DMS53 treated with DMSO at 0.1 percent for 48 hours (cell line): ENCODE results near the gene GPR108.
"Not testable (repeated sequence)": the region's sequence is repeated elsewhere in the genome, so short reads cannot be mapped to it uniquely, and the experiment has no call there.

Source experiments
- DNase-seq: peaks from one replicate; lab custom pipeline; 2025; ENCODE audit not compliant: unreplicated experiment; lab: John Stamatoyannopoulos, UW

The GPR108 gene

DNA sequence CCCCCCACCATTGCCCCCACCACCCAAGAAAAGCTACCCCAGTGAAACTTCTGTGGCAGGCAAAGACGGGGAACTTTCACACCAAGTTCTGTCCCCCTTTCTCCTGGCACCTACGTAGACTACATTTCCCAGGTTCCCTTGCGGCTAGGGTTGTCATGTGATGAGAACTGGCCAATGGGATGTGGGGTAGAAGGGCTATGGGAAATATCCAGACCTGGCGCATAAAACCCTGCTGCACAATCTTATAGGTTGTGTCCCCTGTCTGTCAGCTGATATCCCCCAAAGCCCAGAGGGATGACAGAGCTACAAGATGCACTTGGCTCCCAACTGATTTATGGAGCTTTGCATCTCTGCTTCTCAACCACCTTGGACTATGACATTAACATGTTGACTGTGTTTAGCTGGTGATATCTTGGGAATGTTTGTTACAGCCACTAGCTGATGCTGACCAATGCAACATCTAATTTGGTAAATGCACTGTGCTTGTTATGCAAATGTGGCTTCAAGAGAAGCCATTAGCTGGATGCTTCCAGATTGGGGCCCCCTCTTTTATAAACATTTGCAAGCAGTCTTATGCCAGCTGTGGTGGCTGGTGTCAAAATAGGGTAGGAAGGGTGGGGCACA is 23.8 kb upstream of the GPR108 start:
- DNase-seq, result no peak

DNA sequence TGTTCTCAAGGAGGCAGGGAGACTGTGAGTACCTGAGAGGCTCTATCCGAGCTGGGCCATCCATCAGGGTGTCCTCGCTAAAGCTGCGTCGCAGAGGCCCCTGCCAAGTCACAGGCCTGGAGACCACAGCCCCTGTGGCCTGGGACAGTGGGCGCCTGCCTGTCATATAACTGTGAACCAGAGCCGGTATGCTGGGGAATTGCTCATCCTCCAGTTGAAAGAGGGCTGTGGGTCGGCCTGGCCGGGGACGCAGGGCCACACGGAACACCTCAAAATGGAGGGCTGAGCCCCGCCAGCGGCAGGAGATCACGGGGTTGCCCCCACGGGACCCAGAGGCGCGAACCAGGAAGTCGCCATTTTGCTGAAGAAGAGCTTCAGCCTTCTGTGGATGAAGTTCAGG is 23.2 kb upstream of the GPR108 start:
- DNase-seq, result no peak

DNA sequence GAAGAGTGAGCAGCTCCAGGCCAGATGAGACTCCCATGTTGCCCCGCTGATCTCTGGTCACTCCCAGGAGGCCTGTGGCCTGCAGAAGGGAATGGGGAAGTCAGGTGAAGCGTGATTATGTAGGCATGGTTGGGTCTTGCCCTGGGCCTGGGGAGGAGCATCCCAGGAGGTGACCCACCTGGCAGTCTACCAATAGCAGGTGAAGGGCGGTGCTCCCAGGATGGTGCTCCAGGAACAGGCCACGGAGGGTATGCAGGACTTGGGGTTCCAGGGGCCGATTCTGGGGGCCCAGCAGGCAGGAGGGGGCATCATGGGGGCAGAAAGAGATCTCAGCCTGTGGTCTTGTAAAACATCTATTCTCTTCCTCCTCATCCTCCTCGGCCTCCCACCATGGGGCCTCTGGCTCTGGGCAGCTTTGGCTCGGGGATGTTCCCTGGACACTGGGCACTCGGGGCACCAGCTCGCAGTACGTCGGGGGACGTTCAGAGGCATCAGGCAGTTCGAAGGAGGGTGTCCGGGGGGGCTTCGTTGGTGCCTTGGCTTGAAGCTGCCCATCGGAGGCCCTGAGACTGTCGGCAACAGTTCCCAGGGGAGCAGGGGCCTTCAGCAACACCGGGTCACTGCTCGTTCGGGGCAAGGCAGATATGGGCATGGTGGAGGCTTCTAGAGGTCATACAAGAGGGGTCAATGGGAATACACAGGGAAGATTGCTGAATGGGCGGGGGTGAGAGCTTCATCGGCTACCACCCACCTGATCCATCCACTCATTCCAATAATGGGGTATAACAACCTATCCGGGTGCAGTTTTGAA is 17.5 kb upstream of the GPR108 start:
- DNase-seq, result no peak

DNA sequence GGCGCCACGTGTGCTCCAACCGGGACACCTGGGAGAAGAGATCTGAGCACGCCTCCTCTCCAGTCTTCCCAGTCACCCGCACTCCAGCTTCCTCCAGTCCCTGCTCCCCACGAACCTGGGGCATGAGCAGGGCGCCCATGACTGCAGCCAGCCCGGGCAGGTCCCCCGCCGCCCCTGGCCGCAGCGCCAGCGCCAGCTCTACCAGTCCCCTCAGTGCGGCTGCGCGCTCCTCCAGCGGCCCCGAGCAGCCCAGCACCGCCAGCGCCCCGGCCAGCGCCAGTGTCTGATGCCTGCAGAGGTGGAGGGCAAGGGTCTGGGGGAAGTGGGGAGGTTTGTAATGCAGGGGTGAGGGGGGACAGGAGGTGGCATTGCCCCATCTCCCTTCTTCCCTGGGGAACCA is 16.8 kb upstream of the GPR108 start:
- no peak for DNase-seq

DNA sequence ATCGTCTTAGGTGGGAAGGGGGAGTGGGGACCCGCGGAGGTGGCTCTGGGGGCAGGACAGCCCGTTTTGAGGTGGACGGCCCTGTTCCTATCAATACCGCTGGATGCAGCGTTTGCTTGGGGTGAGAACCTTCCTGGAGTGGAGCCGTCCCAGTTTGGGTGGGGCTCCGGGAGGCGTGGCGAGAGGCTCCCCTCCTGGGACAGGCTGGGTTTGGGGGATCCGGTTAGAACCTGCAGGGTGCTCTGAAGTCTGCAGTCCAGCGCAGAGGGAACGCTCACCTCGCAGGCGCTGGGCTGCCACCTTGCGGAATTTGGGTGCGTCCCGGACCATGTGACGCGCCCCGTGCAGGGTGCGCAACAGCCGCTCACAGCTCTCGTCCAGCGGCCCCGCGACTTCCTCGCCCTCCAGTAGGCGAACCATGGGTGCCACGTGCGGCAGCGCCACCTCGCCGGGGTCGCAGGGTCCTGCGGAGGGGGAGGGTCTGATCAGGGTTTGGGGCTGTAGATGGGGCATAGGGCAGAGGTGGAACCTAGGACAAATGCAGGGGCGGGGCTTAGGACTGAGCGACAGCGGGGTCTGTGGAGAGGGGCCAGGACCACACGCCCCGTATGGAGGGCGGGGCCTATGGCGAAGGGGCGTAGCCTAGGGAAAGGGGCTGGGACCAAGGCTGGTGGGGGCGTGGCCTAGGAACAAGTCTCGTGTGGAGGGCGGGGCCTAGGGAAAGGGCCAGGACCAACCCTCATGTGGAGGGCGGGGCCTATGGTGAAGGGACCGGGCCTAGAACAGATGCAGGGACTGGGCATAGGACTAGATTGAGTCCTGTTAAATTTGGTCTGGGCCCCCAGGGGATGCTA is 16.0 kb upstream of the GPR108 start:
- DNase-seq, result no peak

DNA sequence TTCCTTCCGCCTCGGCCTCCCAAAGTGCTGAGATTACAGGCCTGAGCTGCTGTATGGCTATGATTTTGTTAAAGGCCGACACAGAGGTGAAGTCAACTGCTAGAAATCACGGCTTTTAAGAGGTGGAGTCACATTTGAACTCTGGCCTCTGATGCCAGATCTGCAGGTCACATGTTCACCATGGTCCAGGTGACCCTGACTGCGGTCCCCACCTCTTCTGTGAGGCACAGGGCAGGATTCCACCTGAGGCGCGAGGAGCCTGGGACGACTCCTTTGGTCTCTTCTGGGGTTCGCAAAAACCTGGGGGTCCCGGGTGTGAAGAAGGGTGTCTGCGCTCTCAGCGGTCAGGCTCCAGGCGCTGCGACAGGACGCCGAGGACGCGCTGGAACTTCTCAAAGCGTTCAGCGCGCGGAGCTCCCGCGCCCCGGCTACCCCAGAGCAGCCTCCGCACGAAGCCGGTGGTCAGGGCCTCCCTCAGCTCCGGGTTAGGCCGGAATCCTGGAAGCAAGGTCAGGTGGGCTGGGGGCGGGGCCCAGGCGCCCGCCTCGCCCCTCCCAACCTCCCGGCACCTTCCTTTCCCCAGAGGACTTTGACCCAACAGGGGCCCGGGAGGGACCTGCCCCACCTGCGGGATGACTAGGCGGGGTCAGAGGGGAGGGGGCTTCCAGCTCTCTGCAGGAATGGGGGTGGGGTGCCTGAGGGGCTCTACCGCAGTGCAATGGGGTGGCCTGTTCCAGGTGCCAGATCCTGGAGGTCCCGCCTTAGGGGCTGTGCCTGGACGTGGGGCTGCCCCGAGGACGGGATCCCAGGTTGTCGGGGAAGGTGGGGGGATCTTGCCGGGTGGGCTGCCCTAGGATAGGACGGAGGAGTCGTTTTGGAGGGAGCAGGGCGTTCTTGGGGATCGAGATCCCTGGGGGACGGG is 15.1 kb upstream of the GPR108 start:
- DNase-seq, result no peak

DNA sequence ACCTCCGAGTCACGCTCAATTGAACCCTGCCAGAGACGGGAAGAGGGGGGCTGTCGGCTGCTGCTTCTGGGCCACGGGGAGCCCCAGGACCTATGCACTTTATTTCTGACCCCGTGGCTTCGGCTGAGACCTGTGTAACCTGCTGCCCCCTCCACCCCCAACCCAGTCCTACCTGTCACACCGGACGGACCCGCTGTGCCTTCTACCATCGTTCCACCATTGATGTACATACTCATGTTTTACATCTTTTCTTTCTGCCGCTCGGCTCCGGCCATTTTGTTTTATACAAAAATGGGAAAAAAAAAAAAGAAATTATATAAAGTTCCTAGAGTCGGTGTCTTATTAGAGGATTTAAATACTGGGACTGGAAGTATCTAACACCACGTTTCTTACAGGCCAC is 13.8 kb upstream of the GPR108 start:
- no peak for DNase-seq

DNA sequence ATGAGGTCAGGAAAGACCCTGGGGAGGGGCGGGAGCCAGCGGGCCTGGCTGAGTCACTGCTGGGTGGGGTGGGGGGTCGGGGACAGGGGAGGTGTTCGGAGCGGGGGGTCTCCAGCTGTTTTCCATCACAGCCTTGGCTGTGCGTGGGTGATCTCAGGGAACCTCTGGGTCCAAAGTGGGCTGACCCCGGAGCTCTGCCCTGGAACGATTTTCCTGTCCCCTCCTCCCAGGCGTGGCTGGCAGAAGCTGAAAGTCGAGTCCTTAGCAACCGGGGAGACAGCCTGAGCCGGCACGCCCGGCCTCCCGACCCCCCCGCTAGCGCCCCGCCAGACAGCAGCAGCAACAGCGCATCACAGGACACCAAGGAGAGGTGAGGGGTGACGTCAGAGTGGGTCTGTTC is 12.7 kb upstream of the GPR108 start:
- no peak for DNase-seq

DNA sequence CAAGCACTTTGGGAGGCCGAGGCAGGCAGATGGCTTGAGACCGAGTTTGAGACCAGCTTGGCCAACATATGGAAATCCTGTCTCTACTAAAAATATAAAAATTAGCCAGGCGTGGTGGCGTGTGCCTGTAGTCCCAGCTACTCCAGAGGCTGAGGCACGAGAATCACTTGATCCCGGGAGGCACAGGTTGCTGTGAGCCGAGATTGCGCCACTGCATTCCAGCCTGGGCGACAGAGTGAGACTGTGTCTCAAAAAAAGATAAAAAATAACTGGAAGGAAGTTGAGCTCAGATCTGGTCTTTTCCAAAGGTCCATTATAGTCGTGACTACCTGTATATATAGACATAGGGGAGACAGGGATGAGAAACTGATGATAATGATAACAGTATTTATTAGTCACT is 11.2 kb upstream of the GPR108 start:
- not testable (repeated sequence) for DNase-seq

DNA sequence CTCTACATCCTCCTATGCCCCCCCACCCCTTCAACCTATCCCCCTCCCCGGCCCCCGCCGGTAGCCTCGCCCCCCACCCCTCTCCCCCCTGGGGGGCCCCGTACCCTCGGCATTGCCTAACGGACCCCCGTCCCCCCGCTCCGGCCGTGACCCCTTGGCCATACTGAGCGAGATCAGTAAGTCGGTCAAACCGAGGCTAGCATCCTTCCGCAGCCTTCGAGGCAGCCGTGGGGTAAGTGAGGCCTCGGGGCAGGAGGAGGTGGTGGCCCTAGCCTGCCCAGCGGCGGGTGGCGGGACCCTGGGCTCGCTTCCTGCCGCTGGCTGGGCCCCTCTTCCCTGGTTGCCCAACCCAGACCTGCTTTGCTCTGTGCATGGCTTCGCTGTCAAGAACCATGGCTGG is 8.6 kb upstream of the GPR108 start:
- no peak for DNase-seq

DNA sequence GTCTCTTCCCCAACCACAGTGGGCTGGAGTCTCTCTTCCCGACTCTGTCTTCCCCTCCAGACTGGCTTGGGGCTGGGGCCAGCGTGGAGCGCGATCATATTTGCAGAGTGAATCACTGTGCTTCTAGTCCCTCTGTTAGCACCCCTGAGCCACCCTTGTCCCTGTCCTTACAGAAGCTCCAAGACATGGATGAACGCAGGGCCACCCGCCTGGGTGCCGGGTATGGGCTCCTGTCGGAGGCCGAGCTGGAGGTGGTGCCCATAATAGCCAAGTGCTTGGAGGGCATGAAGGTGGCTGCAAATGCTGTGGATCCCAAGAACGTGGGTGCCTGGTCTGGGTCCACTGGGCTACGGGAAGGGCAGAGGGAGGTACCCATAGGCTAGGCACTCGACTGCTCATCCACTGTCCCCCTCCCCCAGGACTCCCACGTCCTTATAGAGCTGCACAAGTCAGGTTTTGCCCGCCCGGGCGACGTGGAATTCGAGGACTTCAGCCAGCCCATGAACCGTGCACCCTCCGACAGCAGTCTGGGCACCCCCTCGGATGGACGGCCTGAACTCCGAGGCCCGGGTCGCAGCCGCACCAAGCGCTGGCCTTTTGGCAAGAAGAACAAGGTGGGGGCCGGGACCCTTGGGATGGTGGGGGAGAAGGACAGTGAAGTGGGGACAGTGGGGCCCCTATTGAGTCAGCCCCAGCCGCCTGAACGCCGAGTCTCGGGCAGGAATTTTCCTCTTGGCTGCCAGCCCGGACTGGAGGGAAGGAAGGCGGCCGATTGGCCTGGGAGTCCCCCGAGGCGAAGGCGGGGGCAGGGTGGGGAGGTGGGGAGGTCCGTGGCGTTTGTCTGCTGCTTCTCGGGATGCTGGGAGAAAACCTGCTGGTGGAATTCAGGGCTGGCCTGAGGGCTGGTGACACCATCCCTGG is 7.3 kb upstream of the GPR108 start:
- DNase-seq, result no peak

DNA sequence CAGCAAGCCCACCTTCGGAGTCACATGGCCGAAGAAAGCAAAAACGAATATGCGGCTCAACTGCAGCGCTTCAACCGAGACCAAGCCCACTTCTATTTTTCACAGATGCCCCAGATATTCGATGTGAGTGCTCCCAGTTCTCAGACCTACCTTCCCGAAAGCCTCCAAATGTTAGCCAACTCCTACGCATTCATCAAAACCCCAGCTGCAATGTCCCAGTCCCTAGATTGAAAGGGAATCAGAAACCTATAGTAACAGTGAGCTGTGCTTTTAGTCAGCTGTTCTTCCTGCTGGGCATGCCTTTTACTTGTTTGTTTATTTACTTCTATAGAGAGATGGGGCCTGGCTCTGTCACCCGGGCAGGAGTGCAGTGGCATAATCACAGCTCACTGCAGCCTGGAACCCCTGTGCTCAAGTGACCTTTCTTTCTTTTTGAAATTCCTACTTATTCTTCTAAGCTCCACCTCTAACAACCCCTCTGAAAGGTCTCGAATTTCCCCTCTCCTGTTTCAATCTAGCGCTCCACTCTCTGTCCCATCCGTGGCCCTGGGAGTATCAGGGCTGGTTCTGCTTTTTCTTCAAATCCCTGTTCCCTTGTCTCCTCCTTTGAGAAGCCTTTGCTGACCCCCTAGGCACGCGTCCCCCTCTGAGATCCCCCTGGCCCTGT is 6.5 kb upstream of the GPR108 start:
- no peak for DNase-seq

DNA sequence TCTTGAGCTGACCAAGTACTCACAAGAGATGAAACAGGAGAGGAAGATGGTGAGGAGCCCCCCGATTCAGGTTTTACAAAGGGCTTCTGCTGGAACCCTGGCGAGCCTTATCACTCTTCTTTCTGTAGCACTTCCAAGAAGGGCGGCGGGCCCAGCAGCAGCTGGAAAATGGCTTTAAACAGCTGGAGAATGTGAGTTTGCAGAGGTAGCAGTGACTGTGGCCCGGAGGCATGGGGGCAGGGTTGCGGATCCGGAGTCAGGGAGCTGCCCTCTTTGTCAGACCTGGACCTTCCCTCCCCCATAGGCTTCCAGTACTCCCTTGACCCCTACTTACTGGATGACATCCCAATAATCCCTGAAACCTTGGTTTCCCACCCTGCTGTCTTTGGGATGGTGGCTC is 5.7 kb upstream of the GPR108 start:
- DNase-seq, result no peak

DNA sequence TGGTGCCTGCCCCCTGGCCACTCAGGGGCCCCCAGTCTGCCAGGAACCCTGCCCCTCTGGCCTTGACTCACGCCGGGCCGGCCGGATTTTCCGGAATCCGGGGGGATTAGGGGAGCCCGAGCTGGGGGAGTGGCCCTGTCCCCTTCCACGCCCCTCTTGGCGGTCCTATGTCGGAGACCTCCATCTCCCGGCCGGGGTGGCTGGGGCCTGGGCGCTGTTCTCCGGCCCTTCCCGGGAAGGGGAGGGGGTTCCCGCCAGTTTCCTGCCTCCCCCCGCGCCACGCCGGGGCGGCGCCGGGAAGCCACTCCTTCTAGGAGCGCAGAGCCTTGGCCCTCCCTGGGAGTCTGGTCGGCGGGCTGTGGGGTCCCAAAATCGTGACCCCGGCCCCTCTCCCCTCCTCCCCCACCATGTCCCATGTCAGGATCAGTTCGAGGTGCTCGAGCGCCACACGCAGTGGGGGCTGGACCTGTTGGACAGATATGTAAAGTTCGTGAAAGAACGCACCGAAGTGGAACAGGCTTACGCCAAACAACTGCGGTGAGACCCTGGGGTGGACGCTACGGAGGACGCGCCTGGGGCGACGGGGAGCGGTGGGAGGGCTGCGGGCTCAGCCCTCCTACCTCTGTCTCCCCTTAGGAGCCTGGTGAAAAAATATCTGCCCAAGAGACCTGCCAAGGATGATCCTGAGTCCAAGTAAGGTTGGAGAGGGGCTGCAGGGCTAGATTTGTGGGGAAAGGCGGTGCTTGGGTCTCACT is 3.4 kb upstream of the GPR108 start:
- DNase-seq, result no peak

DNA sequence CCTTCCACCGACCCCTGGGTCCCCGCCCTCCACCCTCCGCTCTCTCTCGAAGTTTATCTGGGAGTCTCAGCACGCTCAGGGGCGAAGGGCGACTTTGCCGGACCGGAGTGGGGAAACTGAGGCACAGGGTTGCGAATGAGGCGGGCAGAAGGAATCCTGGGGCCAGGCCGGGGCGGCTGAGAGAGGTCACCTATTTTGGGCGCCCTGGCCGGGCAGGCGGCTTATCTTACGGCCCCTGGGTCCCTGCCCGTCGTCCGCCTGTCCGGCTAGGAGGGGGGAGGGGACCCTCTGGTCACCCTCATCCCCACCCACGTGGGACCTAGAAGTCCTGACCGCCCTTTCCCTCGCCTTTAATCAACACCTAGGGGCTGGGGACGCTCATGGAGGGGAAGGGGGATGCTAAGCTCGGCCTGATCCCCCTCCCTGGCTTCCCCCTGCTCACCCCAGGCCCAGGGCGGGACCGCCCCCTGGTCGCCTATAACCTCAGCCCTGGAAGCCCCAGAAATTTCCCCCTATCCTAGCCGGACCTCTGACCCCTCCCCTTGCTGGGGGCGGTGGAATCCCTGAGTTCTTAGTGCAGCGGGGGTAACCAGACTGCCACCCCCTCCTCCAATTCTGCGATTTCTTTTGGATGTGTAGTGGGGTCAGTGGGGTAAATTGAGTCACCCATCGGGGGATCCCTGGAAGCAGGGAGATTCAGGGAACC is 2.7 kb upstream of the GPR108 start:
- DNase-seq, result no peak

DNA sequence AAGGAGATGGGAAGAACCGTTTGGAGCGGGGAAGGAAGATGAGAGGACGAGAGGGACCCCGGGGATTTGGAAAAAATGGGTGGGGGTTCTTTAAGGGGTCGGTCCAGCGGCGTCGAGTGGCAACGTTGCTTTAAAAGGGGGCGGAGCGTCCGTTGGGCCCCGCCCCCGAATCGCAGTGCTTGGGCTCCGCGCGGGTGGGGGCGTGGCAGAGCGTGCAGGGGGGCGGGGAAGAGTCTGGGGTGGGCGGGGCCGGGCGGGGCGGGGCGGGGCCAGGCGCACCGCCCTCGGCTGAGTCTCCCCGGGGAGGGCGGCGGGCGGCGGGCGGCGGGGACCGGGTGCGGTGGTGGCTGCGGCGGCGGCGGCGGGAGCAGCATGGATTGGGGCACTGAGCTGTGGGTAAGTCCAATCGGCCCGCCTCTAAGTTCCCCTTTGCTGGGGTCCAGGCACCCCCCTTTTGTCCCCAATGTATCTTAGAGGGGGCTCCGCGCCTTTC is 2.1 kb upstream of the GPR108 start, which contains the start of gene TRIP10:
TSS of gene TRIP10 (plus strand) at position 291 of the 493 bp plus-strand sequence. CDS start at position 373, 82 bp downstream.
- no peak for DNase-seq

DNA sequence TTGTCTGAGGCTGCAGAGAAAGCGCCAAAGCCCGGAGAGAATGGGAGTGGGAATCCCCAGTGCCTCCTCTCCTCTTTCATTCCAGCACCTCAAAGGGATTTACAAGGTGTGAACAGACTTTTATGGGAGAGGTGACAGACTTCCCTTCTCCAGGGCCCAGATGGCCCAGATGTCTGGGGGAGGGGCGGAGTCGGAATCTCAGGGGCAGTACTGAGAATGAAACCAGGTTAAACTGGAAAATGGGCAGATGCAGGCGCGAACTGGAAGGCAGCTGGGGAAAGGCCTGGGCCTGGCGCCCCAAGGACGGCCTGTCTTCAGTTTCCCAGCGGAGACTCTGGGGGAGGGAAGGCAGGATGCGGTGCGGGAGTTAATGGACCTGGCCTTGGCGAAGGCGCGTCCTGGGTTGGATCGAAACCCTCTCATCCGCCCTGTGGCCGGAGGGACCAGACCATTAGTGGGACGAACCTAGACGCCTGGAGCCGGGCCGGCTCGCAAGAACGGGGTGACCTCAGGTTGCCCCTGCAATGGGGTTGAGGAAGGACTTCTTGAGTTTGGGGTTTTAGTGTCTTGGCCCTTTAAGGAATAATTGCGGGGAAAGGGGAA is 1.5 kb upstream of the GPR108 start:
- DNase-seq, result peak; percentile 1
